SIG-M5 treated with dmso at 0.1 percent for 504 hours (cell line): ENCODE measurements around the gene PLPPR1.

Experiments
- DNase-seq: peaks from one replicate; lab custom pipeline; 2025; ENCODE audit not compliant: unreplicated experiment; lab: John Stamatoyannopoulos, UW

The PLPPR1 gene

GRCh38 chr9:101028346-101029314 is at the start of gene PLPPR1:
Gene PLPPR1, plus strand, starts transcription at chr9:101028727.
- no peak for DNase-seq

- DNase-seq: no peak
Measured at GRCh38 chr9:100989731-100990130, 38.8 kb upstream of the PLPPR1 start.

- no peak for DNase-seq
Measured at GRCh38 chr9:100990605-100991381, 37.7 kb upstream of the PLPPR1 start.

GRCh38 chr9:100992632-100993031 is 35.9 kb upstream of the PLPPR1 start:
- DNase-seq: no peak

- DNase-seq: no peak
Measured at GRCh38 chr9:100999906-101000544, 28.5 kb upstream of the PLPPR1 start.

GRCh38 chr9:101005246-101005645 is 23.3 kb upstream of the PLPPR1 start:
- DNase-seq: no peak

- DNase-seq: no peak
Measured at GRCh38 chr9:101014566-101014965, 14.0 kb upstream of the PLPPR1 start.

GRCh38 chr9:101018467-101018866 is 10.1 kb upstream of the PLPPR1 start:
- no peak for DNase-seq

GRCh38 chr9:101022704-101023103 is 5.8 kb upstream of the PLPPR1 start:
- DNase-seq: no peak

- no peak for DNase-seq
Measured at GRCh38 chr9:101025940-101026339, 2.6 kb upstream of the PLPPR1 start.

GRCh38 chr9:101026824-101027223 is 1.7 kb upstream of the PLPPR1 start:
- no peak for DNase-seq

GRCh38 chr9:101027236-101027635 is 1.3 kb upstream of the PLPPR1 start:
- DNase-seq: no peak

- DNase-seq: no peak
Measured at GRCh38 chr9:101027733-101028345, 688 bp upstream of the PLPPR1 start.

GRCh38 chr9:101029315-101030085 is 973 bp downstream of the PLPPR1 start:
- no peak for DNase-seq

- DNase-seq: no peak
Measured at GRCh38 chr9:101030086-101030391, 1.5 kb downstream of the PLPPR1 start.

- DNase-seq: no peak
Measured at GRCh38 chr9:101032426-101032825, 3.9 kb downstream of the PLPPR1 start.

- no peak for DNase-seq
Measured at GRCh38 chr9:101034222-101034621, 5.7 kb downstream of the PLPPR1 start.

GRCh38 chr9:101035098-101035497 is 6.6 kb downstream of the PLPPR1 start:
- no peak for DNase-seq

- DNase-seq: no peak
Measured at GRCh38 chr9:101037430-101037829, 8.9 kb downstream of the PLPPR1 start.

- no peak for DNase-seq
Measured at GRCh38 chr9:101038488-101038887, 10.0 kb downstream of the PLPPR1 start.
